ENCODE data around the gene NPFF. TPM values are rescaled to one million over a fixed set of nuclear protein-coding genes. Genes with fewer than 3 reads are reported as not detected.

The NPFF gene
- total and polyA plus RNA-seq, 2 donors (not counting 3 experiments of a cell fraction or from before 2014, with no cell fraction given): not detected

GRCh38 chr12:53498235-53498630, 9.1 kb downstream of the NPFF start:
- no TSS peak for BruUV-seq (replicated peaks)
- intact Hi-C loops (cut with micrococcal nuclease) (no loop called here), dilution Hi-C loops (cut with MboI; ENCODE audit: extremely low pct_ligation_motif_present, low sequenced_read_pairs) (no loop called here)
- DNase-seq (ENCODE audit: low read depth, low spot score) (no peak), FAIRE-seq (no peak)
- Histone ChIP-seq H3K9me3 (replicated peaks; ENCODE audit: control insufficient read depth, insufficient read depth, low read length) (no peaks in the 10 kb centered on the region), H4K20me1 (replicated peaks; ENCODE audit: control insufficient read depth, extremely low read depth, insufficient read depth, low read length) (no peaks in the 10 kb centered on the region), H3K27me3 (ENCODE audit: control insufficient read depth in 2 of 2, insufficient read depth in 2 of 2, low read length in 2 of 2) (no peaks in the 10 kb centered on the region), H3K9ac (replicated peaks; ENCODE audit: extremely low read depth, insufficient read depth, low read length) (no peak overlapping the region), H3K79me2 (ENCODE audit: control insufficient read depth, insufficient read depth, low read length) (peaks cover 15% of the 10 kb centered on the region), H2AFZ (ENCODE audit: low read depth, low read length) (no peak overlapping the region), H3K9me1 (replicated peaks; ENCODE audit: control insufficient read depth, extremely low read depth, insufficient read depth, low read length) (no peaks in the 10 kb centered on the region), H3K4me2 (ENCODE audit: insufficient read depth, low read length) (no peak overlapping the region), H3K36me3 (ENCODE audit: control insufficient read depth in 2 of 2, extremely low read depth in 1 of 2, insufficient read depth in 2 of 2, low read length in 2 of 2) (no peaks in the 10 kb centered on the region), H3K4me3 (replicated peaks in 1 of 3; ENCODE audit: insufficient read depth in 1 of 3, low read depth in 1 of 3, low read length in 3 of 3) (no peak overlapping the region), H3K27ac (ENCODE audit: insufficient read depth, low read depth, low read length) (no peak overlapping the region), H3K4me1 (ENCODE audit: control insufficient read depth, extremely low read depth, insufficient read depth, low read length) (peaks cover 37% of the 10 kb centered on the region)
- POLR2A ChIA-PET: interaction anchor here (0.6 kb wide), 1 partner anchor 60 kb away, joined by 3 read pairs; no protein-coding TSS in a partner anchor
- no peak for TF ChIP-seq POLR2A (IDR thresholded peaks at IDR 0.05; ENCODE audit: low read depth, low read length)
- no peak for TF ChIP-seq EZH2 (IDR thresholded peaks at IDR 0.05; ENCODE audit: borderline replicate concordance, low read depth, low read length, severe bottlenecking)
- TF ChIP-seq CTCF (IDR thresholded peaks at IDR 0.05; ENCODE audit: extremely low read depth in 1 of 2, insufficient read depth in 1 of 2, low read depth in 1 of 2, low read length in 2 of 2): no peak
- TF ChIP-seq POLR2AphosphoS5 (IDR thresholded peaks at IDR 0.05; ENCODE audit: insufficient read depth, low read depth, low read length): no peak
- no peak for TF ChIP-seq FOS (IDR thresholded peaks at IDR 0.05; ENCODE audit: borderline replicate concordance, insufficient read depth, low read length)
- no peak for TF ChIP-seq MYC (IDR thresholded peaks at IDR 0.05; ENCODE audit: low read depth, low read length)
- TF ChIP-seq JUN (IDR thresholded peaks at IDR 0.05; ENCODE audit: borderline replicate concordance, insufficient read depth, insufficient read length, low read depth): no peak
- CTCF ChIA-PET: interaction anchor here (1.9 kb wide), 1 partner anchor 11 kb away, joined by 6 read pairs; no protein-coding TSS in a partner anchor

Measured in endothelial cell of umbilical vein (primary cell).